ENCODE data around the gene ERN1.
"Not testable (repeated sequence)": the region's sequence is repeated elsewhere in the genome, so short reads cannot be mapped to it uniquely, and the experiment has no call there.

The ERN1 gene

GRCh38 chr17:64020056-64020766, 109.7 kb downstream of the ERN1 start, which contains the start of gene ICAM2:
Gene ICAM2 (minus strand): TSS chr17:64020633. CDS start chr17:64006691, 13,942 bp downstream.
- H4K8ac ChIP-seq (ENCODE audit: low read depth, low read length) = no peak within 1 kb of the TSS
- no peak within 1 kb of the TSS for H3K23ac ChIP-seq (ENCODE audit: low read length)
- no peak within 1 kb of the TSS for H2BK5ac ChIP-seq (ENCODE audit: low read depth, low read length, poor library complexity)
- H3K14ac ChIP-seq (ENCODE audit: low read length) = no peak within 1 kb of the TSS
- no peak within 1 kb of the TSS for H3K27ac ChIP-seq (ENCODE audit: low read depth, low read length)
- no peaks in the 10 kb centered on the region for H3K27me3 ChIP-seq (ENCODE audit: insufficient read depth, low read length)
- WGBS (ENCODE audit: extremely low coverage, insufficient coverage, insufficient read length) = no CpG with 5 or more reads among the region's 23 CpGs
- no peak within 1 kb of the TSS for H2AK5ac ChIP-seq (ENCODE audit: low read length)
- H3K9me3 ChIP-seq (ENCODE audit: insufficient read depth, low read depth, low read length) = peaks cover 1% of the 10 kb centered on the region
- no peaks in the 10 kb centered on the region for H3K4me1 ChIP-seq (ENCODE audit: control insufficient read depth in 1 of 2, insufficient read depth in 2 of 2, low read length in 2 of 2)
- DNase-seq = no peak
- H3K4ac ChIP-seq (ENCODE audit: low read depth, low read length) = no peak within 1 kb of the TSS
- no peak within 1 kb of the TSS for H4K91ac ChIP-seq (ENCODE audit: low read depth, low read length)
- no peak within 1 kb of the TSS for H3K9ac ChIP-seq (ENCODE audit: low read length)
- H3K79me2 ChIP-seq (ENCODE audit: control insufficient read depth, insufficient read depth, low read length, poor library complexity) = no peaks in the 10 kb centered on the region
- no peak within 1 kb of the TSS for H3K18ac ChIP-seq (ENCODE audit: low read length)
- no peak within 1 kb of the TSS for H2BK120ac ChIP-seq (ENCODE audit: insufficient read depth, low read length, poor library complexity)
- H3K36me3 ChIP-seq (ENCODE audit: control insufficient read depth in 1 of 2, insufficient read depth in 2 of 2, low read length in 2 of 2) = no peaks in the 10 kb centered on the region
- no peaks in the 10 kb centered on the region for H3K79me1 ChIP-seq (ENCODE audit: low read length)
- H2BK12ac ChIP-seq (ENCODE audit: low read length) = no peak within 1 kb of the TSS
- no peak within 1 kb of the TSS for H2AFZ ChIP-seq (ENCODE audit: insufficient read depth, low read length, poor library complexity)
- no peak within 1 kb of the TSS for H3K4me3 ChIP-seq (ENCODE audit: low read depth, low read length)
- H4K12ac ChIP-seq (ENCODE audit: low read depth, low read length) = no peak within 1 kb of the TSS
- H3K4me2 ChIP-seq (ENCODE audit: low read length) = no peak within 1 kb of the TSS

DNA sequence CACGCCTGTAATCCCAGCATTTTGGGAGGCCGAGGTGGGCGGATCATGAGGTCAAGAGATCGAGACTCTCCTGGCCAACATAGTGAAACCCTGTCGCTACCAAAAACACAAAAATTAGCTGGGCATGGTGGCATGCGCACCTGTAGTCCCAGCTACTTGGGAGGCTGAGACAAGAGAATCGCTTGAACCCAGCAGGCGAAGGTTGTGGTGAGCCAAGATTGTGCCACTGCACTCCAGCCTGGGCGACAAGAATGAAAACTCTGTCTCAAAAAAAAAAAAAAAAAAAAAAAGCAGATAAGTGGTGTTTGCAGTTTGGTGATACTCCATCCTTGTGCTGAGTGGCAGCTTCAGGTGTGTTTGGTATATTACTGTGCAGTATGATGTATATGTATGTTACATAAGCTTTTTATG, 110.4 kb downstream of the ERN1 start:
- H2AK5ac ChIP-seq (ENCODE audit: low read length); H3K27me3 ChIP-seq (ENCODE audit: insufficient read depth, low read length); H3K27ac ChIP-seq (ENCODE audit: low read depth, low read length); H4K91ac ChIP-seq (ENCODE audit: low read depth, low read length); H3K79me2 ChIP-seq (ENCODE audit: control insufficient read depth, insufficient read depth, low read length, poor library complexity); H3K14ac ChIP-seq (ENCODE audit: low read length); H3K36me3 ChIP-seq (ENCODE audit: control insufficient read depth in 1 of 2, insufficient read depth in 2 of 2, low read length in 2 of 2); H4K8ac ChIP-seq (ENCODE audit: low read depth, low read length); H2BK12ac ChIP-seq (ENCODE audit: low read length); DNase-seq; H2BK5ac ChIP-seq (ENCODE audit: low read depth, low read length, poor library complexity); H2AFZ ChIP-seq (ENCODE audit: insufficient read depth, low read length, poor library complexity); H3K9me3 ChIP-seq (ENCODE audit: insufficient read depth, low read depth, low read length); H3K79me1 ChIP-seq (ENCODE audit: low read length); H2BK120ac ChIP-seq (ENCODE audit: insufficient read depth, low read length, poor library complexity); H3K9ac ChIP-seq (ENCODE audit: low read length); H3K18ac ChIP-seq (ENCODE audit: low read length); H3K4me3 ChIP-seq (ENCODE audit: low read depth, low read length); H4K12ac ChIP-seq (ENCODE audit: low read depth, low read length); H3K4ac ChIP-seq (ENCODE audit: low read depth, low read length); H3K4me1 ChIP-seq (ENCODE audit: control insufficient read depth in 1 of 2, insufficient read depth in 2 of 2, low read length in 2 of 2); H3K4me2 ChIP-seq (ENCODE audit: low read length); H3K23ac ChIP-seq (ENCODE audit: low read length): not testable (repeated sequence)
- no CpG with 5 or more reads among the region's 9 CpGs for WGBS (ENCODE audit: extremely low coverage, insufficient coverage, insufficient read length)

- no peak overlapping the region for H4K91ac ChIP-seq (ENCODE audit: low read depth, low read length)
- no peak overlapping the region for H3K18ac ChIP-seq (ENCODE audit: low read length)
- H3K27ac ChIP-seq (ENCODE audit: low read depth, low read length) = no peak overlapping the region
- no peak overlapping the region for H2BK12ac ChIP-seq (ENCODE audit: low read length)
- no peak overlapping the region for H3K9ac ChIP-seq (ENCODE audit: low read length)
- no peak overlapping the region for H3K4ac ChIP-seq (ENCODE audit: low read depth, low read length)
- no peaks in the 10 kb centered on the region for H3K79me1 ChIP-seq (ENCODE audit: low read length)
- no peak overlapping the region for H2AFZ ChIP-seq (ENCODE audit: insufficient read depth, low read length, poor library complexity)
- no peak overlapping the region for H2BK5ac ChIP-seq (ENCODE audit: low read depth, low read length, poor library complexity)
- no peak overlapping the region for H2AK5ac ChIP-seq (ENCODE audit: low read length)
- H3K27me3 ChIP-seq (ENCODE audit: insufficient read depth, low read length) = no peaks in the 10 kb centered on the region
- H3K4me2 ChIP-seq (ENCODE audit: low read length) = no peak overlapping the region
- no CpG with 5 or more reads among the region's 2 CpGs for WGBS (ENCODE audit: extremely low coverage, insufficient coverage, insufficient read length)
- H2BK120ac ChIP-seq (ENCODE audit: insufficient read depth, low read length, poor library complexity) = no peak overlapping the region
- no peaks in the 10 kb centered on the region for H3K79me2 ChIP-seq (ENCODE audit: control insufficient read depth, insufficient read depth, low read length, poor library complexity)
- no peak overlapping the region for H3K4me3 ChIP-seq (ENCODE audit: low read depth, low read length)
- no peak overlapping the region for H4K12ac ChIP-seq (ENCODE audit: low read depth, low read length)
- H3K4me1 ChIP-seq (ENCODE audit: control insufficient read depth in 1 of 2, insufficient read depth in 2 of 2, low read length in 2 of 2) = no peaks in the 10 kb centered on the region
- H4K8ac ChIP-seq (ENCODE audit: low read depth, low read length) = no peak overlapping the region
- H3K14ac ChIP-seq (ENCODE audit: low read length) = no peak overlapping the region
- H3K23ac ChIP-seq (ENCODE audit: low read length) = no peak overlapping the region
- no peaks in the 10 kb centered on the region for H3K36me3 ChIP-seq (ENCODE audit: control insufficient read depth in 1 of 2, insufficient read depth in 2 of 2, low read length in 2 of 2)
- DNase-seq = no peak
- no peaks in the 10 kb centered on the region for H3K9me3 ChIP-seq (ENCODE audit: insufficient read depth, low read depth, low read length)
Observed at GRCh38 chr17:64017381-64017980, 112.5 kb downstream of the ERN1 start.

DNA sequence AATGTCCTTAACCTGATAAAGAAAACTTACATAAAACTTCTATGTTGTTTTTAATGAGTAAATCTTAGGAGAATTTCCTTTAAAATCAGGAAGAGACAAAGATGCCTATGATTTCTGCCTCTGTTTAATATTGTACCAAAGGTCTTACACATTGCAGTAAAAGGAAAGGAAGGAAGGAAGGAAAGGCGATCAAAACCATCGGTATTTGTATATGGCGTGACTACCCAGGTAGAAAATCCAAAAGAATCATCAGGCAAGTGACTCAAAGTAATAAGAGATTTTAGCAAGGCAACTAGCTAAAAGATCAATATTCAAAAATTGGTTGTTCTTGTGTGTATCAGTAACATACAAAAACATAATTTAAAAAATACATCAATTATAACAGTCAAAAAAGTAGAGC, 113.0 kb downstream of the ERN1 start:
- Histone ChIP-seq H3K36me3 (ENCODE audit: control insufficient read depth in 1 of 2, insufficient read depth in 2 of 2, low read length in 2 of 2) (no peaks in the 10 kb centered on the region), H3K27ac (ENCODE audit: low read depth, low read length) (no peak overlapping the region), H3K4me1 (ENCODE audit: control insufficient read depth in 1 of 2, insufficient read depth in 2 of 2, low read length in 2 of 2) (no peaks in the 10 kb centered on the region), H2AFZ (ENCODE audit: insufficient read depth, low read length, poor library complexity) (no peak overlapping the region), H3K79me2 (ENCODE audit: control insufficient read depth, insufficient read depth, low read length, poor library complexity) (no peaks in the 10 kb centered on the region), H3K23ac (ENCODE audit: low read length) (no peak overlapping the region), H2BK120ac (ENCODE audit: insufficient read depth, low read length, poor library complexity) (no peak overlapping the region), H3K4me3 (ENCODE audit: low read depth, low read length) (no peak overlapping the region), H3K9ac (ENCODE audit: low read length) (no peak overlapping the region), H3K4me2 (ENCODE audit: low read length) (no peak overlapping the region), H2BK5ac (ENCODE audit: low read depth, low read length, poor library complexity) (no peak overlapping the region), H3K4ac (ENCODE audit: low read depth, low read length) (no peak overlapping the region), H3K79me1 (ENCODE audit: low read length) (no peaks in the 10 kb centered on the region), H2BK12ac (ENCODE audit: low read length) (no peak overlapping the region), H3K9me3 (ENCODE audit: insufficient read depth, low read depth, low read length) (no peaks in the 10 kb centered on the region), H4K12ac (ENCODE audit: low read depth, low read length) (no peak overlapping the region), H3K18ac (ENCODE audit: low read length) (no peak overlapping the region), H4K8ac (ENCODE audit: low read depth, low read length) (no peak overlapping the region), H3K14ac (ENCODE audit: low read length) (no peak overlapping the region), H3K27me3 (ENCODE audit: insufficient read depth, low read length) (no peaks in the 10 kb centered on the region), H4K91ac (ENCODE audit: low read depth, low read length) (no peak overlapping the region), H2AK5ac (ENCODE audit: low read length) (no peak overlapping the region)
- WGBS (ENCODE audit: extremely low coverage, insufficient coverage, insufficient read length) = no CpG with 5 or more reads among the region's 3 CpGs
- DNase-seq = no peak
